H9 (cell line): ENCODE results near the gene PMEL. TPM values are rescaled to one million over a fixed set of nuclear protein-coding genes. Genes with fewer than 3 reads are reported as not detected.

Experiments used
- DNase-seq: peaks from one replicate; pipeline ENCODE4 v3.0.0-alpha.2; 2017
- H2AFZ ChIP-seq: one replicate; pipeline ENCODE4 v1.6.1; 2013; ENCODE audit warnings: mild to moderate bottlenecking, low read length, control low read depth, moderate library complexity
- H2AK5ac ChIP-seq: 2 replicates; pipeline ENCODE4 v1.6.1; 2013; ENCODE audit warnings: low read length, control low read depth, mixed read lengths; ENCODE audit not compliant: insufficient read length
- H2BK120ac ChIP-seq: one replicate; pipeline ENCODE4 v1.6.1; 2013; ENCODE audit warnings: low read depth, mild to moderate bottlenecking, low read length, control low read depth, inconsistent platforms; ENCODE audit not compliant: poor library complexity, severe bottlenecking
- H2BK12ac ChIP-seq: 2 replicates; pipeline ENCODE4 v1.6.1; 2013; ENCODE audit warnings: low read length, control low read depth, mixed read lengths, low read depth; ENCODE audit not compliant: insufficient read length
- H2BK15ac ChIP-seq: 2 replicates; pipeline ENCODE4 v1.6.1; 2013; ENCODE audit warnings: low read depth, low read length, control low read depth
- H2BK20ac ChIP-seq: one replicate; pipeline ENCODE4 v1.6.1; 2013; ENCODE audit warnings: low read depth, mild to moderate bottlenecking, low read length, control low read depth, inconsistent platforms; ENCODE audit not compliant: poor library complexity, severe bottlenecking
- H2BK5ac ChIP-seq: 2 replicates; pipeline ENCODE4 v1.6.1; 2013; ENCODE audit warnings: low read length, control low read depth, mixed read lengths; ENCODE audit not compliant: insufficient read length
- H3K14ac ChIP-seq: 2 replicates; pipeline ENCODE4 v1.6.1; 2013; ENCODE audit warnings: low read length, control low read depth; ENCODE audit not compliant: insufficient read depth
- H3K18ac ChIP-seq: 2 replicates; pipeline ENCODE4 v1.6.1; 2013; ENCODE audit warnings: low read depth, mild to moderate bottlenecking, mixed read lengths, low read length, control low read depth; ENCODE audit not compliant: insufficient read length
- H3K23ac ChIP-seq: 2 replicates; pipeline ENCODE4 v1.6.1; 2013; ENCODE audit warnings: low read length, control low read depth, mixed read lengths, low read depth; ENCODE audit not compliant: insufficient read length
- H3K23me2 ChIP-seq: 2 replicates; pipeline ENCODE4 v1.6.1; 2013; ENCODE audit warnings: low read depth, mild to moderate bottlenecking, mixed read lengths, low read length, control low read depth; ENCODE audit not compliant: insufficient read length, poor library complexity, severe bottlenecking
- H3K27ac ChIP-seq: 2 replicates; pipeline ENCODE4 v1.5.1; 2013; ENCODE audit warnings: low read length, control low read depth, mixed read lengths, low read depth; ENCODE audit not compliant: insufficient read length
- H3K27me3 ChIP-seq: 2 replicates; pipeline ENCODE4 v1.6.1; 2013; ENCODE audit warnings: low read length, control low read depth, inconsistent platforms; ENCODE audit not compliant: insufficient read depth
- H3K4ac ChIP-seq: 2 replicates; pipeline ENCODE4 v1.6.1; 2013; ENCODE audit warnings: low read depth, mild to moderate bottlenecking, control low read depth, inconsistent platforms, low read length, moderate library complexity
- H3K4me1 ChIP-seq: 2 replicates; pipeline ENCODE4 v1.6.1; 2013; ENCODE audit warnings: low read length, control low read depth, inconsistent platforms; ENCODE audit not compliant: insufficient read depth
- H3K4me2 ChIP-seq: 2 replicates; pipeline ENCODE4 v1.6.1; 2013; ENCODE audit warnings: low read length, control low read depth, mixed read lengths; ENCODE audit not compliant: insufficient read length, insufficient read depth
- H3K56ac ChIP-seq: 2 replicates; pipeline ENCODE4 v1.6.1; 2013; ENCODE audit warnings: low read depth, mild to moderate bottlenecking, mixed read lengths, low read length, control low read depth; ENCODE audit not compliant: insufficient read length
- H3K79me1 ChIP-seq: 2 replicates; pipeline ENCODE4 v1.6.1; 2013; ENCODE audit warnings: low read depth, mild to moderate bottlenecking, moderate library complexity, low read length, control low read depth, inconsistent platforms; ENCODE audit not compliant: insufficient read depth, poor library complexity, severe bottlenecking
- H3K79me2 ChIP-seq: 2 replicates; pipeline ENCODE4 v1.6.1; 2013; ENCODE audit warnings: low read length, control low read depth, inconsistent platforms; ENCODE audit not compliant: insufficient read depth
- H3K9ac ChIP-seq: 2 replicates; pipeline ENCODE4 v1.6.1; 2013; ENCODE audit warnings: low read length, control low read depth, mixed read lengths; ENCODE audit not compliant: insufficient read length; ENCODE audit errors: extremely low read depth
- H3K9me3 ChIP-seq: one replicate; pipeline ENCODE4 v1.6.1; 2013; ENCODE audit warnings: low read depth, low read length, inconsistent platforms; ENCODE audit not compliant: control insufficient read depth
- H3T11ph ChIP-seq: one replicate; pipeline ENCODE4 v1.6.1; 2013; ENCODE audit warnings: mild to moderate bottlenecking, low read length, control low read depth, inconsistent platforms
- H4K20me1 ChIP-seq: one replicate; pipeline ENCODE4 v1.6.1; 2013; ENCODE audit not compliant: control insufficient read depth, insufficient read length, insufficient read depth
- H4K5ac ChIP-seq: 2 replicates; pipeline ENCODE4 v1.6.1; 2013; ENCODE audit warnings: low read depth, mild to moderate bottlenecking, mixed read lengths, low read length, control low read depth; ENCODE audit not compliant: insufficient read length
- H4K8ac ChIP-seq: replicated peaks from 2 replicates; pipeline ENCODE4 v1.6.1; 2013; ENCODE audit warnings: low read length, control low read depth, mixed read lengths, low read depth; ENCODE audit not compliant: insufficient read length
- H4K91ac ChIP-seq: 2 replicates; pipeline ENCODE4 v1.6.1; 2013; ENCODE audit warnings: low read depth, mild to moderate bottlenecking, moderate library complexity, mixed read lengths, low read length, control low read depth; ENCODE audit not compliant: insufficient read length
- H3K27ac Mint-ChIP-seq, 3 experiments: 2 replicates in 2 of 3; 3 replicates in 1 of 3; pipeline ENCODE4 v1.8.0; 2020 to 2021; ENCODE audit warnings: mixed read lengths in 3 of 3, mild to moderate bottlenecking in 1 of 3, moderate library complexity in 1 of 3
- H3K27me3 Mint-ChIP-seq: 2 replicates; pipeline ENCODE4 v1.8.0; 2021; ENCODE audit warnings: low read depth, mild to moderate bottlenecking, moderate library complexity, mixed read lengths
- H3K36me3 Mint-ChIP-seq, 3 experiments: 2 replicates in 2 of 3; 3 replicates in 1 of 3; pipeline ENCODE4 v1.8.0; 2020 to 2021; ENCODE audit warnings: low read depth in 3 of 3, mixed read lengths in 3 of 3; ENCODE audit not compliant: insufficient read depth in 1 of 3
- H3K4me1 Mint-ChIP-seq, 2 experiments: 2 replicates each; pipeline ENCODE4 v1.8.0; 2020; ENCODE audit warnings: mixed read lengths in 2 of 2
- H3K4me3 Mint-ChIP-seq, 2 experiments: 2 replicates in 1 of 2; 3 replicates in 1 of 2; pipeline ENCODE4 v1.8.0; 2020 to 2021; ENCODE audit warnings: mild to moderate bottlenecking in 2 of 2, mixed read lengths in 2 of 2, moderate library complexity in 1 of 2
- H3K9me3 Mint-ChIP-seq, 2 experiments: 2 replicates in 1 of 2; 3 replicates in 1 of 2; pipeline ENCODE4 v1.8.0; 2020; ENCODE audit warnings: mild to moderate bottlenecking in 2 of 2, mixed read lengths in 2 of 2, moderate library complexity in 1 of 2
- WGBS: extraction: QIAGEN DNeasy Blood & Tissue Kit; methylation state at CpG from one replicate; pipeline ENCODE4 v1.1.7; 2013; ENCODE audit warnings: missing lambda C conversion rate, low lambda C conversion rate, mixed read lengths; ENCODE audit not compliant: insufficient read length; ENCODE audit errors: extremely low coverage; 5-methylcytosine and 5-hydroxymethylcytosine counted together
- total RNA-seq: library from RNA; stranded (reverse); gene quantifications from 2 replicates; pipeline ENCODE4 v1.2.1, GENCODE V29; 2021
- TF ChIP-seq, protein P1 (sequence below): fragments of 200-600 bp; sonication (generic); conservative IDR thresholded peaks from 3 replicates; pipeline ENCODE4 v1.8.0; 2021; ENCODE audit warnings: antibody characterized with exemption, mild to moderate bottlenecking

The PMEL gene
- total RNA-seq, 1 experiment from 2014 or later = 72.6 TPM

DNA sequence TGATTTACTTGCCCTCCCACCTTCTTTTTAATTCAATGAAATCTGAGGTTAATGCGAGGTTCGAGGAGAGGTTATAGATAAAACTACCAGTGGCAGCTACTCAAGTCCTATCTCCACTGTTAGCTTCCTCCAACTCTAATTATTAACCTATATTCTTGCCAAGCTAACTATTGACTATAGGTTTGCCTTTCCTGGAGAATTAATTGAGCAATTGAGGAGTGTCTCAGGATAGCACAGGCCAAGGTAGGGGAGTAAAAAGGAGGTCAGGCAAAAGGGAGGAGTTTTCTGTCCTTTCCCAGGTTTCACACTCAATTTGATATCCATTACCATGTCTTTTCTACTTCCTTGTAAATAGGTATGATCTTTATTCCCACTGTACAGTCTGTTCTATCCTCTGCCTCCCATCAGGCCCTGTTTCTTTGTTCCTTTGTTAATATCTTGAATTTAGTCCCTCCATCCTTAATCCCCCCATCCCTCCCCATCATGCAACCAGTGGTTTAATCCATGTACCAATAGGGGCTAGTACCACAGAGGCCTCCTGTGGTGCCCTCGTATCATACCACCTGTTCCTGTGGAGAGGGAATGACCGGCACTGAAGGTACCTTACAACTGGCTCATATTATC is 27.5 kb upstream of the PMEL start:
- no peaks in the 10 kb centered on the region for H3K4me1 ChIP-seq
- H3K27ac Mint-ChIP-seq = no peak overlapping the region; a peak in 1 of 7 replicates

More for the DNA sequence above, 27.5 kb upstream of the PMEL start:
- Histone ChIP-seq H4K91ac (no peak overlapping the region), H3K27me3 (no peaks in the 10 kb centered on the region), H3T11ph (no peak overlapping the region), H3K14ac (no peak overlapping the region), H3K56ac (no peak overlapping the region), H4K8ac (no peak overlapping the region), H3K4ac (no peak overlapping the region), H2BK5ac (no peak overlapping the region), H3K9me3 (no peaks in the 10 kb centered on the region), H4K5ac (no peak overlapping the region), H3K79me2 (no peaks in the 10 kb centered on the region), H2AFZ (no peak overlapping the region), H2BK120ac (no peak overlapping the region), H3K23me2 (peaks cover 8% of the 10 kb centered on the region), H4K20me1 (no peaks in the 10 kb centered on the region), H3K79me1 (no peaks in the 10 kb centered on the region), H2BK20ac (no peak overlapping the region), H3K18ac (no peak overlapping the region), H3K23ac (no peak overlapping the region), H2BK12ac (no peak overlapping the region), H3K9ac (no peak overlapping the region), H3K27ac (no peak overlapping the region), H2BK15ac (no peak overlapping the region), H3K4me2 (no peak overlapping the region), H2AK5ac (no peak overlapping the region)
- Mint-ChIP-seq H3K27me3 (no peaks in the 10 kb centered on the region), H3K4me3 (no peak overlapping the region), H3K36me3 (peaks cover 44 to 61% (median 56%) of the 10 kb centered on the region in 3 experiments; a peak in 6 of 7 replicates), H3K4me1 (peaks cover 5 to 6% of the 10 kb centered on the region in 2 experiments; a peak in 3 of 4 replicates), H3K9me3 (no peaks in the 10 kb centered on the region)
- TF ChIP-seq, protein P1, sequence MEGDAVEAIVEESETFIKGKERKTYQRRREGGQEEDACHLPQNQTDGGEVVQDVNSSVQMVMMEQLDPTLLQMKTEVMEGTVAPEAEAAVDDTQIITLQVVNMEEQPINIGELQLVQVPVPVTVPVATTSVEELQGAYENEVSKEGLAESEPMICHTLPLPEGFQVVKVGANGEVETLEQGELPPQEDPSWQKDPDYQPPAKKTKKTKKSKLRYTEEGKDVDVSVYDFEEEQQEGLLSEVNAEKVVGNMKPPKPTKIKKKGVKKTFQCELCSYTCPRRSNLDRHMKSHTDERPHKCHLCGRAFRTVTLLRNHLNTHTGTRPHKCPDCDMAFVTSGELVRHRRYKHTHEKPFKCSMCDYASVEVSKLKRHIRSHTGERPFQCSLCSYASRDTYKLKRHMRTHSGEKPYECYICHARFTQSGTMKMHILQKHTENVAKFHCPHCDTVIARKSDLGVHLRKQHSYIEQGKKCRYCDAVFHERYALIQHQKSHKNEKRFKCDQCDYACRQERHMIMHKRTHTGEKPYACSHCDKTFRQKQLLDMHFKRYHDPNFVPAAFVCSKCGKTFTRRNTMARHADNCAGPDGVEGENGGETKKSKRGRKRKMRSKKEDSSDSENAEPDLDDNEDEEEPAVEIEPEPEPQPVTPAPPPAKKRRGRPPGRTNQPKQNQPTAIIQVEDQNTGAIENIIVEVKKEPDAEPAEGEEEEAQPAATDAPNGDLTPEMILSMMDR = no peak
- no peak for DNase-seq
- no CpG with 5 or more reads among the region's 4 CpGs for WGBS
